K562 (cell line): ENCODE results near the gene TNF. TPM values are rescaled to one million over a fixed set of nuclear protein-coding genes. Genes with fewer than 3 reads are reported as not detected.

ENCODE experiments used
- ARID3B ChIP-seq: fragments of 250-450 bp; sonication (Bioruptor Pico); IDR thresholded peaks from 2 replicates; pipeline ENCODE4 v1.4.0; 2020; ENCODE audit warnings: borderline replicate concordance
- BHLHE40 ChIP-seq: IDR thresholded peaks from 2 replicates; pipeline ENCODE4 v1.6.1; 2011; ENCODE audit warnings: low read length, improper control_type of control experiment
- HEY1 ChIP-seq: fragments of 250-450 bp; sonication (Bioruptor Pico); IDR thresholded peaks from 2 replicates; pipeline ENCODE4 v1.5.0; 2020; ENCODE audit warnings: mild to moderate bottlenecking, moderate library complexity, borderline replicate concordance
- MCM5 ChIP-seq: fragments of 450-650 bp; IDR thresholded peaks from 2 replicates; pipeline ENCODE4 v1.6.1; 2016; ENCODE audit warnings: low read depth
- PRDM10 ChIP-seq: fragments of 450-650 bp; IDR thresholded peaks from 2 replicates; pipeline ENCODE4 v1.6.1; 2018; ENCODE audit not compliant: partially characterized antibody
- SLC30A9 ChIP-seq: fragments of 250-450 bp; sonication (Bioruptor Pico); IDR thresholded peaks from 2 replicates; pipeline ENCODE4 v1.8.0; 2022; ENCODE audit warnings: mild to moderate bottlenecking, moderate library complexity
- ZBTB17 ChIP-seq: fragments of 450-650 bp; formaldehyde crosslinking; IDR thresholded peaks from 2 replicates; pipeline ENCODE4 v1.4.0; 2020; ENCODE audit warnings: mild to moderate bottlenecking
- ZKSCAN3 ChIP-seq: fragments of 250-450 bp; sonication (Bioruptor Pico); IDR thresholded peaks from 2 replicates; pipeline ENCODE4 v1.4.0; 2020
- ZNF79 ChIP-seq: fragments of 250-450 bp; sonication (Bioruptor Pico); IDR thresholded peaks from 2 replicates; pipeline ENCODE4 v1.4.0; 2020; ENCODE audit warnings: low read depth, mild to moderate bottlenecking, moderate library complexity
- polyA plus RNA-seq, 8 experiments: library from polyadenylated mRNA; depleted of rRNA in 4 of 8; stranded (reverse) in 5 of 8; unstranded in 3 of 8; fragments of >200 nt; fragmentation: Nextera tagmentation in 2 of 8; fragmentation: Illumina TruSeq in 1 of 8; extraction: Ambion mirVana in 2 of 8; extraction: Trizol in 1 of 8; gene quantifications; 2 replicates each; pipeline versions ENCODE4 v1.2.1 to v1.2.3, GENCODE V29; 2011 to 2014; ENCODE audit warnings: inconsistent platforms in 1 of 8, missing spikeins in 1 of 8
- total RNA-seq, 7 experiments: library from RNA; depleted of rRNA in 6 of 7; stranded (reverse); fragments of >200 nt in 6 of 7; fragmentation: Illumina TruSeq in 2 of 7; extraction: Trizol in 2 of 7; gene quantifications; 2 replicates each; pipeline versions ENCODE4 v1.2.1 to v1.2.3, GENCODE V29; 2011 to 2021; ENCODE audit warnings: low replicate concordance in 1 of 7
- TF ChIP-seq, protein P1 (sequence below): IDR thresholded peaks from 3 replicates; pipeline ENCODE4 v1.6.1; 2011; ENCODE audit warnings: borderline replicate concordance, mild to moderate bottlenecking; ENCODE audit not compliant: insufficient read length, insufficient read depth
- TF ChIP-seq, protein P2 (sequence below), 2 experiments: fragments of 450-650 bp; conservative IDR thresholded peaks; 2 replicates each; pipeline ENCODE4 v1.6.1; 2017; ENCODE audit warnings: mild to moderate bottlenecking in 2 of 2, moderate library complexity in 2 of 2
- TF ChIP-seq, protein P3 (sequence below): fragments of 450-650 bp; formaldehyde crosslinking; IDR thresholded peaks from 2 replicates; pipeline ENCODE4 v1.4.0; 2020; ENCODE audit warnings: mild to moderate bottlenecking, mixed read lengths

The TNF gene
- total and polyA plus RNA-seq, 9 of the 15 experiments (the other 6 are each of a cell fraction or from before 2014, with no cell fraction given): 0.08 to 0.40 TPM; not detected in 7

GRCh38 chr6:31541658-31542521 is 33.5 kb upstream of the TNF start, which contains the start of gene DDX39B (continued):
- TF ChIP-seq PRDM10: peak; percentile 59
- TF ChIP-seq ARID3B (CRISPR knock-in tag): no peak; the same call in 1 of the 2 replicates
- TF ChIP-seq, protein P1, sequence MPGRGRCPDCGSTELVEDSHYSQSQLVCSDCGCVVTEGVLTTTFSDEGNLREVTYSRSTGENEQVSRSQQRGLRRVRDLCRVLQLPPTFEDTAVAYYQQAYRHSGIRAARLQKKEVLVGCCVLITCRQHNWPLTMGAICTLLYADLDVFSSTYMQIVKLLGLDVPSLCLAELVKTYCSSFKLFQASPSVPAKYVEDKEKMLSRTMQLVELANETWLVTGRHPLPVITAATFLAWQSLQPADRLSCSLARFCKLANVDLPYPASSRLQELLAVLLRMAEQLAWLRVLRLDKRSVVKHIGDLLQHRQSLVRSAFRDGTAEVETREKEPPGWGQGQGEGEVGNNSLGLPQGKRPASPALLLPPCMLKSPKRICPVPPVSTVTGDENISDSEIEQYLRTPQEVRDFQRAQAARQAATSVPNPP: no peak
- 0 out of 2 replicates have a peak, but pooled peaks have one; percentile 32 for TF ChIP-seq ZNF79 (CRISPR knock-in tag)
- TF ChIP-seq ZBTB17 (CRISPR knock-in tag): peak; percentile 77; the same call in 1 of the 2 replicates
- peak; percentile 68; the same call in 1 of the 2 replicates for TF ChIP-seq BHLHE40
- TF ChIP-seq MCM5: no peak
- TF ChIP-seq HEY1 (CRISPR knock-in tag): no peak
- no peak for TF ChIP-seq ZKSCAN3 (CRISPR knock-in tag)
- no peak for TF ChIP-seq SLC30A9 (CRISPR knock-in tag)
- TF ChIP-seq, protein P2, sequence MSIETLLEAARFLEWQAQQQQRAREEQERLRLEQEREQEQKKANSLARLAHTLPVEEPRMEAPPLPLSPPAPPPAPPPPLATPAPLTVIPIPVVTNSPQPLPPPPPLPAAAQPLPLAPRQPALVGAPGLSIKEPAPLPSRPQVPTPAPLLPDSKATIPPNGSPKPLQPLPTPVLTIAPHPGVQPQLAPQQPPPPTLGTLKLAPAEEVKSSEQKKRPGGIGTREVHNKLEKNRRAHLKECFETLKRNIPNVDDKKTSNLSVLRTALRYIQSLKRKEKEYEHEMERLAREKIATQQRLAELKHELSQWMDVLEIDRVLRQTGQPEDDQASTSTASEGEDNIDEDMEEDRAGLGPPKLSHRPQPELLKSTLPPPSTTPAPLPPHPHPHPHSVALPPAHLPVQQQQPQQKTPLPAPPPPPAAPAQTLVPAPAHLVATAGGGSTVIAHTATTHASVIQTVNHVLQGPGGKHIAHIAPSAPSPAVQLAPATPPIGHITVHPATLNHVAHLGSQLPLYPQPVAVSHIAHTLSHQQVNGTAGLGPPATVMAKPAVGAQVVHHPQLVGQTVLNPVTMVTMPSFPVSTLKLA (conservative IDR thresholded peaks at IDR 0.05): peak; percentile 90 to 94
- TF ChIP-seq, protein P3, sequence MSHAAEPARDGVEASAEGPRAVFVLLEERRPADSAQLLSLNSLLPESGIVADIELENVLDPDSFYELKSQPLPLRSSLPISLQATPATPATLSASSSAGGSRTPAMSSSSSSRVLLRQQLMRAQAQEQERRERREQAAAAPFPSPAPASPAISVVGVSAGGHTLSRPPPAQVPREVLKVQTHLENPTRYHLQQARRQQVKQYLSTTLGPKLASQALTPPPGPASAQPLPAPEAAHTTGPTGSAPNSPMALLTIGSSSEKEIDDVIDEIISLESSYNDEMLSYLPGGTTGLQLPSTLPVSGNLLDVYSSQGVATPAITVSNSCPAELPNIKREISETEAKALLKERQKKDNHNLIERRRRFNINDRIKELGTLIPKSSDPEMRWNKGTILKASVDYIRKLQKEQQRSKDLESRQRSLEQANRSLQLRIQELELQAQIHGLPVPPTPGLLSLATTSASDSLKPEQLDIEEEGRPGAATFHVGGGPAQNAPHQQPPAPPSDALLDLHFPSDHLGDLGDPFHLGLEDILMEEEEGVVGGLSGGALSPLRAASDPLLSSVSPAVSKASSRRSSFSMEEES: peak; percentile 2; the same call in 1 of the 2 replicates
